Fibroblast of skin of right biceps (primary cell): ENCODE measurements around the gene TGM1.
"Not testable (repeated sequence)": the region's sequence is repeated elsewhere in the genome, so short reads cannot be mapped to it uniquely, and the experiment has no call there.

Source experiments
- DNase-seq: peaks from one replicate; pipeline ENCODE4 v3.0.0-alpha.2; 2013

TGM1 gene

GRCh38 chr14:24232121-24232644, 30.8 kb downstream of the TGM1 start, which contains the start of gene NEDD8:
NEDD8 (minus strand) TSS chr14:24232367; CDS start chr14:24232267, 100 bp downstream.
- peak; percentile 98 for DNase-seq

- no peak for DNase-seq
Observed at GRCh38 chr14:24231263-24232120, 31.5 kb downstream of the TGM1 start.

GRCh38 chr14:24228902-24229301, 34.1 kb downstream of the TGM1 start:
- DNase-seq, result no peak

- no peak for DNase-seq
Observed at GRCh38 chr14:24226473-24226872, 36.5 kb downstream of the TGM1 start.

GRCh38 chr14:24224618-24225071, 38.3 kb downstream of the TGM1 start:
- peak; percentile 92 for DNase-seq

GRCh38 chr14:24222987-24223386, 40.0 kb downstream of the TGM1 start:
- DNase-seq, result not testable (repeated sequence)

GRCh38 chr14:24219521-24219920, 43.5 kb downstream of the TGM1 start:
- DNase-seq, result no peak

- DNase-seq, result no peak
Observed at GRCh38 chr14:24219080-24219479, 43.9 kb downstream of the TGM1 start.

- DNase-seq, result not testable (repeated sequence)
Observed at GRCh38 chr14:24216876-24217275, 46.1 kb downstream of the TGM1 start.

GRCh38 chr14:24216345-24216699, 46.7 kb downstream of the TGM1 start:
- no peak for DNase-seq

GRCh38 chr14:24215495-24216344, 47.3 kb downstream of the TGM1 start, which contains the start of gene MDP1:
MDP1 (minus strand) TSS chr14:24216066; CDS start chr14:24215955, 111 bp downstream.
- DNase-seq, result peak; percentile 84

- no peak for DNase-seq
Observed at GRCh38 chr14:24213866-24214662, 48.9 kb downstream of the TGM1 start.

GRCh38 chr14:24212924-24213865, 49.8 kb downstream of the TGM1 start, which contains the start of gene CHMP4A:
CHMP4A (minus strand) TSS chr14:24213488; CDS start chr14:24213439, 49 bp downstream.
- peak; percentile 99 for DNase-seq

- no peak for DNase-seq
Observed at GRCh38 chr14:24211311-24211710, 51.7 kb downstream of the TGM1 start.

GRCh38 chr14:24207625-24208024, 55.4 kb downstream of the TGM1 start:
- no peak for DNase-seq

- no peak for DNase-seq
Observed at GRCh38 chr14:24207104-24207551, 55.8 kb downstream of the TGM1 start.

- no peak for DNase-seq
Observed at GRCh38 chr14:24206260-24207103, 56.5 kb downstream of the TGM1 start.

GRCh38 chr14:24204163-24205146, 58.5 kb downstream of the TGM1 start:
- no peak for DNase-seq
